Caco-2 (cell line): ENCODE measurements around the gene YWHAB. TPM values are rescaled to one million over a fixed set of nuclear protein-coding genes. Genes with fewer than 3 reads are reported as not detected.

Experiments used
- BruUV-seq: library from RNA; stranded (reverse); fragments of 400-500 nt; replicated peaks from 2 replicates; lab custom pipeline; 2021; lab: Mats Ljungman, UMichigan
- CTCF ChIA-PET: fragments of 300-600 bp; sonication (Branson Sonifier 250); formaldehyde crosslinking; loops from one replicate; lab custom pipeline; 2022; ENCODE audit warnings: antibody characterized with exemption; lab: Charles Lee
- POLR2A ChIA-PET: fragments of 300-600 bp; sonication (Branson Sonifier 250); formaldehyde crosslinking; loops from one replicate; lab custom pipeline; 2022; ENCODE audit warnings: antibody characterized with exemption; lab: Charles Lee
- DNase-seq, 2 experiments: peaks; one replicate each; pipeline versions ENCODE4 v3.0.0 to v3.0.0-alpha.2; 2020 to 2022
- H3K27me3 ChIP-seq: replicated peaks from 2 replicates; pipeline ENCODE4 v1.6.0; 2011; ENCODE audit warnings: low read length; ENCODE audit not compliant: control insufficient read depth, insufficient read depth
- H3K36me3 ChIP-seq: 2 replicates; pipeline ENCODE4 v1.5.1; 2011; ENCODE audit warnings: low read length; ENCODE audit not compliant: control insufficient read depth, insufficient read depth
- H3K4me1 ChIP-seq: fragments of 250-450 bp; sonication (Bioruptor Pico); 2 replicates; pipeline ENCODE4 v1.5.1; 2020; ENCODE audit warnings: mild to moderate bottlenecking
- H3K4me3 ChIP-seq: 2 replicates; pipeline ENCODE4 v1.5.1; 2011; ENCODE audit warnings: low read depth, mild to moderate bottlenecking, control low read depth, low read length
- H3K9me3 ChIP-seq: fragments of 250-450 bp; sonication (Bioruptor Pico); 2 replicates; pipeline ENCODE4 v1.5.1; 2020; ENCODE audit warnings: mild to moderate bottlenecking, moderate library complexity
- H3K27ac Mint-ChIP-seq: one replicate; pipeline ENCODE4 v1.8.0; 2022; ENCODE audit warnings: mixed read lengths; ENCODE audit not compliant: unreplicated experiment
- H3K27me3 Mint-ChIP-seq: one replicate; pipeline ENCODE4 v1.8.0; 2022; ENCODE audit warnings: mixed read lengths; ENCODE audit not compliant: insufficient read depth, unreplicated experiment
- H3K36me3 Mint-ChIP-seq: one replicate; pipeline ENCODE4 v1.8.0; 2022; ENCODE audit warnings: mild to moderate bottlenecking, mixed read lengths; ENCODE audit not compliant: insufficient read depth, unreplicated experiment
- H3K4me1 Mint-ChIP-seq: one replicate; pipeline ENCODE4 v1.8.0; 2022; ENCODE audit warnings: low read depth, mixed read lengths; ENCODE audit not compliant: unreplicated experiment
- H3K4me3 Mint-ChIP-seq: one replicate; pipeline ENCODE4 v1.8.0; 2022; ENCODE audit warnings: mild to moderate bottlenecking, moderate library complexity, mixed read lengths; ENCODE audit not compliant: unreplicated experiment
- H3K9me3 Mint-ChIP-seq: one replicate; pipeline ENCODE4 v1.8.0; 2022; ENCODE audit warnings: mixed read lengths; ENCODE audit not compliant: unreplicated experiment
- intact Hi-C: fragments of 100-400 bp; cut with micrococcal nuclease; formaldehyde crosslinking; loops from one replicate; pipeline ENCODE4 v1.10.0; 2022; ENCODE audit not compliant: unreplicated experiment
- total RNA-seq: library from RNA; stranded (reverse); gene quantifications from 2 replicates; pipeline ENCODE4 v1.2.3, GENCODE V29; 2022
- TF ChIP-seq, protein P1 (sequence below), 2 experiments: fragments of 200-600 bp in 1 of 2; IDR thresholded peaks; 1 replicate in 1 of 2; 2 replicates in 1 of 2; pipeline versions ENCODE4 v1.5.1 to v1.8.0; 2011 to 2022; ENCODE audit warnings: antibody characterized with exemption in 1 of 2, control low read depth in 1 of 2, inconsistent platforms in 1 of 2, low read depth in 1 of 2, low read length in 1 of 2, mild to moderate bottlenecking in 1 of 2, moderate library complexity in 1 of 2; ENCODE audit not compliant: insufficient read depth in 1 of 2, severe bottlenecking in 1 of 2, unreplicated experiment in 1 of 2

Gene YWHAB
- total RNA-seq, 1 experiment from 2014 or later: 522 TPM

DNA sequence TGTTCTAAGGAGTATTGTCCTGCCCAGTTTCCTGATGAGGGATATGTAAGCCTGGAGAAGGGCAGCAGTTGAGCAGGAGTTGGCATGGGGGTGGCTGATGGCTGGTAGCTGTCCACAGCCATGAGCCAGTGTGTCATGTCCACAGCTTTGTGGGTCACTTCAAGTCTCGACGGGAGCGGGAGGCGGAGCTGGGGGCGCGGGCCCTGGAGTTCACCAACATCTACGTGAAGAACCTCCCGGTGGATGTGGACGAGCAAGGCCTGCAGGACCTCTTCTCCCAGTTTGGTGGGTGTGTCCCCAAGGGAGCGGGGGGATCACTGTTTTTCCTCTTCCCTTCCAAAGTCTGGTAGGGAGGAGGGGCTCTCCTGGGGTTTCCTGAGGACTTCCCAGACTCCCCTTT is 33.3 kb downstream of the YWHAB start:
- Histone ChIP-seq H3K9me3 (no peaks in the 10 kb centered on the region), H3K27me3 (no peaks in the 10 kb centered on the region), H3K4me1 (no peaks in the 10 kb centered on the region), H3K36me3 (peaks cover 4% of the 10 kb centered on the region; the same call in 1 of the 2 replicates), H3K4me3 (no peak overlapping the region)
- Mint-ChIP-seq H3K4me1 (no peaks in the 10 kb centered on the region), H3K36me3 (peaks cover 95% of the 10 kb centered on the region), H3K27me3 (no peaks in the 10 kb centered on the region), H3K9me3 (no peaks in the 10 kb centered on the region), H3K27ac (no peak overlapping the region), H3K4me3 (no peak overlapping the region)
- BruUV-seq: no TSS peak
- peak in 1 of 2 experiments; percentile 42 for DNase-seq
- TF ChIP-seq, protein P1, sequence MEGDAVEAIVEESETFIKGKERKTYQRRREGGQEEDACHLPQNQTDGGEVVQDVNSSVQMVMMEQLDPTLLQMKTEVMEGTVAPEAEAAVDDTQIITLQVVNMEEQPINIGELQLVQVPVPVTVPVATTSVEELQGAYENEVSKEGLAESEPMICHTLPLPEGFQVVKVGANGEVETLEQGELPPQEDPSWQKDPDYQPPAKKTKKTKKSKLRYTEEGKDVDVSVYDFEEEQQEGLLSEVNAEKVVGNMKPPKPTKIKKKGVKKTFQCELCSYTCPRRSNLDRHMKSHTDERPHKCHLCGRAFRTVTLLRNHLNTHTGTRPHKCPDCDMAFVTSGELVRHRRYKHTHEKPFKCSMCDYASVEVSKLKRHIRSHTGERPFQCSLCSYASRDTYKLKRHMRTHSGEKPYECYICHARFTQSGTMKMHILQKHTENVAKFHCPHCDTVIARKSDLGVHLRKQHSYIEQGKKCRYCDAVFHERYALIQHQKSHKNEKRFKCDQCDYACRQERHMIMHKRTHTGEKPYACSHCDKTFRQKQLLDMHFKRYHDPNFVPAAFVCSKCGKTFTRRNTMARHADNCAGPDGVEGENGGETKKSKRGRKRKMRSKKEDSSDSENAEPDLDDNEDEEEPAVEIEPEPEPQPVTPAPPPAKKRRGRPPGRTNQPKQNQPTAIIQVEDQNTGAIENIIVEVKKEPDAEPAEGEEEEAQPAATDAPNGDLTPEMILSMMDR (IDR thresholded peaks at IDR 0.05; ENCODE audit: insufficient read depth in 1 of 2, low read depth in 1 of 2, low read length in 1 of 2, severe bottlenecking in 1 of 2, unreplicated experiment in 1 of 2): no peak
- intact Hi-C loops: no loop called here
- POLR2A ChIA-PET: interaction anchor here (0.5 kb wide), 1 partner anchor 52 kb away, joined by 3 read pairs; no protein-coding TSS in a partner anchor
- CTCF ChIA-PET: no interaction called here

DNA sequence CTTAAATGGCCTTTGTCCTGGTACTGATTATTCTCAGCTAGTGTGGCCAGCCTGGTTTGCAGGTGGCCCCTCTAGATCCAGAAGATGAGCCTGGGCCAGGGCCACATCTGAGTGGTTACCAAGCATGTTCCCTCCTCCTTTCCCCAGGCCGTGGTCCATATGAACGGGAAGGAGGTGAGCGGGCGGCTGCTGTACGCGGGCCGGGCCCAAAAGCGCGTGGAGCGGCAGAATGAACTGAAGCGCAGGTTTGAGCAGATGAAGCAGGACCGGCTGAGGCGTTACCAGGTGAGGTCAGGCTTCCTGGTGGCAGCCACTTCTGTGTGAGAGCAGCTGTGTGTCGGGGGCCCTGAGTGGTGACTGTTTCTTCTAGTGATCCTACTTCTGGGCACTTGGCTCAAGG is 35.9 kb downstream of the YWHAB start:
- Mint-ChIP-seq H3K9me3 (no peaks in the 10 kb centered on the region), H3K27me3 (no peaks in the 10 kb centered on the region), H3K27ac (no peak overlapping the region), H3K4me1 (no peaks in the 10 kb centered on the region), H3K4me3 (no peak overlapping the region), H3K36me3 (peaks cover 85% of the 10 kb centered on the region)
- CTCF ChIA-PET: interaction anchor here (0.7 kb wide), 1 partner anchor 415 kb away, joined by 4 read pairs; no protein-coding TSS in a partner anchor
- no TSS peak for BruUV-seq
- TF ChIP-seq, protein P1 (IDR thresholded peaks at IDR 0.05; ENCODE audit: insufficient read depth in 1 of 2, low read depth in 1 of 2, low read length in 1 of 2, severe bottlenecking in 1 of 2, unreplicated experiment in 1 of 2): no peak
- POLR2A ChIA-PET: no interaction called here
- intact Hi-C loops: no loop called here
- Histone ChIP-seq H3K4me3 (no peak overlapping the region), H3K4me1 (no peaks in the 10 kb centered on the region), H3K36me3 (peaks cover 4% of the 10 kb centered on the region; the same call in 1 of the 2 replicates), H3K27me3 (no peaks in the 10 kb centered on the region), H3K9me3 (no peaks in the 10 kb centered on the region)
- peak in 1 of 2 experiments; percentile 34 for DNase-seq

DNA sequence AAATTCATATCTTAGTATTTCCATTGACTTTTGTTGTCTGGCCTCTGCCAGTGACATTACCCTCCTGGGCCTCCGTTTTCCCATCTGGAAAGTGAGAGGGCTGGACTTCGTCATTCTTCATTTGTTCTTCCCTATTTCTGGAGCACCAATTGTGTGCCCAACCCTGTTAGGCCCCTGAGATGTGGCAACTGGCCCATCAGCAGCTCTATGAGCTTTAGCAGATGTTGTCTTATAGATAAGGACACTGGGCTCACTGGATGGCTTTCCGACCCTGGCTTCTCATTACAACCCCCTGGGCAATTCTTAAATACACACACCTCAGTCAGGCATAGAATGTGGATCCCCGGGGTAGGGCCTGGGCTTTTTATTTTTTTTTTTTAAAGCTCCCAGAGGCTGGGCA is 39.0 kb downstream of the YWHAB start:
- no peak overlapping the region for H3K27ac Mint-ChIP-seq
- H3K27me3 Mint-ChIP-seq: no peaks in the 10 kb centered on the region
- intact Hi-C loops: no loop called here
- no peaks in the 10 kb centered on the region for H3K9me3 Mint-ChIP-seq
- ChIA-PET CTCF (no interaction called here), POLR2A (interaction anchor here (0.5 kb wide), 1 partner anchor 15 kb away, joined by 6 read pairs; no protein-coding TSS in a partner anchor)
- peak in 1 of 2 experiments; percentile 48 for DNase-seq
- TF ChIP-seq, protein P1 (IDR thresholded peaks at IDR 0.05; ENCODE audit: insufficient read depth in 1 of 2, low read depth in 1 of 2, low read length in 1 of 2, severe bottlenecking in 1 of 2, unreplicated experiment in 1 of 2): no peak
- H3K9me3 ChIP-seq: no peaks in the 10 kb centered on the region
- no peaks in the 10 kb centered on the region for H3K27me3 ChIP-seq
- BruUV-seq: no TSS peak
- H3K4me1 ChIP-seq: no peaks in the 10 kb centered on the region
- no peaks in the 10 kb centered on the region for H3K4me1 Mint-ChIP-seq
- H3K36me3 ChIP-seq: no peaks in the 10 kb centered on the region
- no peak overlapping the region for H3K4me3 ChIP-seq
- H3K36me3 Mint-ChIP-seq: peaks cover 66% of the 10 kb centered on the region
- no peak overlapping the region for H3K4me3 Mint-ChIP-seq
